ENCODE data around the gene VWA3B. TPM values are rescaled to one million over a fixed set of nuclear protein-coding genes. Genes with fewer than 3 reads are reported as not detected.

VWA3B gene
- total RNA-seq, 1 donor from 2014 or later, result not detected

- Mint-ChIP-seq H3K36me3 (ENCODE audit: low read depth) (no peaks in the 10 kb centered on the region), H3K4me1 (no peaks in the 10 kb centered on the region), H3K4me3 (no peak overlapping the region), H3K27ac (no peak overlapping the region), H3K9me3 (no peaks in the 10 kb centered on the region), H3K27me3 (peaks cover 3% of the 10 kb centered on the region)
- DNase-seq, result no peak
- intact Hi-C loops (cut with micrococcal nuclease), result no loop called here
These were observed 16.9 kb upstream of the VWA3B start for GRCh38 chr2:98070081-98070480.

GRCh38 chr2:98072442-98072841, 14.5 kb upstream of the VWA3B start:
- intact Hi-C loops (cut with micrococcal nuclease), result no loop called here
- H3K4me3 Mint-ChIP-seq, result no peak overlapping the region
- DNase-seq, result no peak
- peaks cover 3% of the 10 kb centered on the region for H3K27me3 Mint-ChIP-seq
- no peak overlapping the region for H3K27ac Mint-ChIP-seq
- H3K9me3 Mint-ChIP-seq, result no peaks in the 10 kb centered on the region
- H3K36me3 Mint-ChIP-seq (ENCODE audit: low read depth), result no peaks in the 10 kb centered on the region
- no peaks in the 10 kb centered on the region for H3K4me1 Mint-ChIP-seq

- no peak overlapping the region for H3K4me3 Mint-ChIP-seq
- intact Hi-C loops (cut with micrococcal nuclease), result no loop called here
These were observed 8.3 kb upstream of the VWA3B start for GRCh38 chr2:98078701-98079100.

GRCh38 chr2:98084151-98084868, 2.7 kb upstream of the VWA3B start:
- peaks cover 26% of the 10 kb centered on the region for H3K27me3 Mint-ChIP-seq
- intact Hi-C loops (cut with micrococcal nuclease), result no loop called here

More at GRCh38 chr2:98078701-98079100, 8.3 kb upstream of the VWA3B start:
- DNase-seq, result no peak
- H3K27ac Mint-ChIP-seq, result no peak overlapping the region
- no peaks in the 10 kb centered on the region for H3K9me3 Mint-ChIP-seq
- H3K4me1 Mint-ChIP-seq, result peaks cover 6% of the 10 kb centered on the region
- H3K36me3 Mint-ChIP-seq (ENCODE audit: low read depth), result no peaks in the 10 kb centered on the region
- H3K27me3 Mint-ChIP-seq, result peaks cover 7% of the 10 kb centered on the region

GRCh38 chr2:98084869-98085238, 2.1 kb upstream of the VWA3B start:
- peaks cover 26% of the 10 kb centered on the region for H3K27me3 Mint-ChIP-seq
- no peak for DNase-seq
- no peaks in the 10 kb centered on the region for H3K9me3 Mint-ChIP-seq
- H3K27ac Mint-ChIP-seq, result peak overlapping the region; percentile 20
- intact Hi-C loops (cut with micrococcal nuclease), result loop anchor here (5.0 kb wide), 1 partner anchor 73 kb away; no protein-coding TSS in a partner anchor
- no peaks in the 10 kb centered on the region for H3K36me3 Mint-ChIP-seq (ENCODE audit: low read depth)
- peaks cover 24% of the 10 kb centered on the region for H3K4me1 Mint-ChIP-seq
- H3K4me3 Mint-ChIP-seq, result no peak overlapping the region

More at GRCh38 chr2:98084151-98084868, 2.7 kb upstream of the VWA3B start:
- Mint-ChIP-seq H3K9me3 (no peaks in the 10 kb centered on the region), H3K4me3 (no peak overlapping the region), H3K27ac (no peak overlapping the region), H3K36me3 (ENCODE audit: low read depth) (no peaks in the 10 kb centered on the region), H3K4me1 (peaks cover 24% of the 10 kb centered on the region)
- DNase-seq, result no peak

- Mint-ChIP-seq H3K27ac (no peak overlapping the region), H3K9me3 (no peaks in the 10 kb centered on the region), H3K4me1 (peaks cover 24% of the 10 kb centered on the region), H3K27me3 (peaks cover 26% of the 10 kb centered on the region), H3K36me3 (ENCODE audit: low read depth) (no peaks in the 10 kb centered on the region), H3K4me3 (no peak overlapping the region)
- intact Hi-C loops (cut with micrococcal nuclease), result loop anchor here (2.0 to 5.0 kb wide), 2 partner anchors 73 to 279 kb away; no protein-coding TSS in a partner anchor
- DNase-seq, result no peak
These were observed 1.3 kb upstream of the VWA3B start for GRCh38 chr2:98085649-98086048.

GRCh38 chr2:98087447-98088020, 567 bp downstream of the VWA3B start:
- H3K36me3 Mint-ChIP-seq (ENCODE audit: low read depth), result no peaks in the 10 kb centered on the region
- H3K9me3 Mint-ChIP-seq, result no peaks in the 10 kb centered on the region
- peaks cover 26% of the 10 kb centered on the region for H3K27me3 Mint-ChIP-seq
- DNase-seq, result no peak
- peak overlapping the region; percentile 81 for H3K4me3 Mint-ChIP-seq
- H3K27ac Mint-ChIP-seq, result no peak overlapping the region
- intact Hi-C loops (cut with micrococcal nuclease), result loop anchor here (2.0 to 5.0 kb wide), 2 partner anchors 75 to 281 kb away; no protein-coding TSS in a partner anchor
- H3K4me1 Mint-ChIP-seq, result peaks cover 19% of the 10 kb centered on the region

- intact Hi-C loops (cut with micrococcal nuclease), result loop anchor here (5.0 kb wide), 1 partner anchor 76 kb away; no protein-coding TSS in a partner anchor
- Mint-ChIP-seq H3K4me3 (no peak overlapping the region), H3K27me3 (peaks cover 22% of the 10 kb centered on the region), H3K27ac (no peak overlapping the region), H3K4me1 (peaks cover 19% of the 10 kb centered on the region), H3K9me3 (no peaks in the 10 kb centered on the region), H3K36me3 (ENCODE audit: low read depth) (no peaks in the 10 kb centered on the region)
- no peak for DNase-seq
These were observed 1.3 kb downstream of the VWA3B start for GRCh38 chr2:98088261-98088660.

- Mint-ChIP-seq H3K9me3 (no peaks in the 10 kb centered on the region), H3K36me3 (ENCODE audit: low read depth) (no peaks in the 10 kb centered on the region), H3K27ac (no peak overlapping the region), H3K4me1 (peaks cover 14% of the 10 kb centered on the region), H3K27me3 (peaks cover 19% of the 10 kb centered on the region), H3K4me3 (no peak overlapping the region)
- intact Hi-C loops (cut with micrococcal nuclease), result loop anchor here (5.0 kb wide), 1 partner anchor 78 kb away; no protein-coding TSS in a partner anchor
- DNase-seq, result no peak
These were observed 3.0 kb downstream of the VWA3B start for GRCh38 chr2:98089941-98090340.

GRCh38 chr2:98090951-98091350, 4.0 kb downstream of the VWA3B start:
- Mint-ChIP-seq H3K9me3 (peaks cover 5% of the 10 kb centered on the region), H3K4me3 (no peak overlapping the region), H3K4me1 (peaks cover 12% of the 10 kb centered on the region), H3K36me3 (ENCODE audit: low read depth) (no peaks in the 10 kb centered on the region), H3K27me3 (peaks cover 15% of the 10 kb centered on the region), H3K27ac (no peak overlapping the region)
- DNase-seq, result no peak
- intact Hi-C loops (cut with micrococcal nuclease), result no loop called here

- DNase-seq, result no peak
- intact Hi-C loops (cut with micrococcal nuclease), result no loop called here
- Mint-ChIP-seq H3K4me3 (no peak overlapping the region), H3K27ac (no peak overlapping the region), H3K4me1 (peaks cover 8% of the 10 kb centered on the region), H3K27me3 (peaks cover 14% of the 10 kb centered on the region), H3K36me3 (ENCODE audit: low read depth) (no peaks in the 10 kb centered on the region), H3K9me3 (peaks cover 7% of the 10 kb centered on the region)
These were observed 4.8 kb downstream of the VWA3B start for GRCh38 chr2:98091738-98092137.

GRCh38 chr2:98093146-98093545, 6.2 kb downstream of the VWA3B start:
- no peaks in the 10 kb centered on the region for H3K36me3 Mint-ChIP-seq (ENCODE audit: low read depth)
- peaks cover under 1% of the 10 kb centered on the region for H3K4me1 Mint-ChIP-seq
- no peak overlapping the region for H3K4me3 Mint-ChIP-seq
- peaks cover 20% of the 10 kb centered on the region for H3K27me3 Mint-ChIP-seq
- intact Hi-C loops (cut with micrococcal nuclease), result no loop called here
- no peak overlapping the region for H3K27ac Mint-ChIP-seq
- H3K9me3 Mint-ChIP-seq, result peaks cover 12% of the 10 kb centered on the region
- DNase-seq, result no peak

- H3K27ac Mint-ChIP-seq, result no peak overlapping the region
- H3K9me3 Mint-ChIP-seq, result peaks cover 12% of the 10 kb centered on the region
- no peak for DNase-seq
- peaks cover 20% of the 10 kb centered on the region for H3K27me3 Mint-ChIP-seq
- no peaks in the 10 kb centered on the region for H3K4me1 Mint-ChIP-seq
- intact Hi-C loops (cut with micrococcal nuclease), result no loop called here
- no peak overlapping the region for H3K4me3 Mint-ChIP-seq
- no peaks in the 10 kb centered on the region for H3K36me3 Mint-ChIP-seq (ENCODE audit: low read depth)
These were observed 6.6 kb downstream of the VWA3B start for GRCh38 chr2:98093611-98094010.

GRCh38 chr2:98099939-98100743, 13.2 kb downstream of the VWA3B start:
- Mint-ChIP-seq H3K4me1 (no peaks in the 10 kb centered on the region), H3K27ac (no peak overlapping the region), H3K36me3 (ENCODE audit: low read depth) (no peaks in the 10 kb centered on the region), H3K4me3 (no peak overlapping the region), H3K9me3 (peaks cover 19% of the 10 kb centered on the region), H3K27me3 (peaks cover 21% of the 10 kb centered on the region)
- DNase-seq, result no peak
- intact Hi-C loops (cut with micrococcal nuclease), result no loop called here
